K562 (cell line): ENCODE data around the gene PPM1D. TPM values are rescaled to one million over a fixed set of nuclear protein-coding genes. Genes with fewer than 3 reads are reported as not detected.

ENCODE experiments used
- ATF1 ChIP-seq, 2 experiments: fragments of 450-650 bp in 1 of 2; IDR thresholded peaks; 2 replicates each; pipeline ENCODE4 v1.6.1; 2016; ENCODE audit warnings: missing compliant biosample characterization in 1 of 2, missing genetic modification characterization in 1 of 2
- CREM ChIP-seq: IDR thresholded peaks from 2 replicates; pipeline ENCODE4 v1.6.1; 2014; ENCODE audit warnings: antibody characterized with exemption, low read depth
- FOXJ3 ChIP-seq: sonication (generic); formaldehyde crosslinking; IDR thresholded peaks from 2 replicates; pipeline ENCODE4 v1.4.0; 2020; ENCODE audit warnings: mild to moderate bottlenecking, missing genetic modification reagents
- HDAC8 ChIP-seq: fragments of 450-650 bp; IDR thresholded peaks from 2 replicates; pipeline ENCODE4 v1.6.1; 2016; ENCODE audit warnings: mild to moderate bottlenecking, missing genetic modification characterization, moderate library complexity, missing compliant biosample characterization
- KDM4B ChIP-seq, 2 experiments: fragments of 450-650 bp in 1 of 2; sonication (generic) in 1 of 2; IDR thresholded peaks; 2 replicates each; pipeline ENCODE4 v1.6.1; 2016 to 2017; ENCODE audit warnings: borderline replicate concordance in 2 of 2, antibody characterized with exemption in 1 of 2, low read depth in 1 of 2, mild to moderate bottlenecking in 1 of 2
- NR2C1 ChIP-seq, 2 experiments: fragments of 450-650 bp; IDR thresholded peaks; 2 replicates each; pipeline ENCODE4 v1.6.1; 2017; ENCODE audit warnings: mild to moderate bottlenecking in 2 of 2, antibody characterized with exemption in 1 of 2, inconsistent platforms in 1 of 2, missing compliant biosample characterization in 1 of 2, missing genetic modification characterization in 1 of 2
- NR4A1 ChIP-seq, 2 experiments: fragments of 250-450 bp in 1 of 2; fragments of 450-650 bp in 1 of 2; sonication (Bioruptor Pico) in 1 of 2; IDR thresholded peaks; 2 replicates each; pipeline versions ENCODE4 v1.4.0 to v1.6.1; 2016 to 2020; ENCODE audit warnings: mild to moderate bottlenecking in 2 of 2, missing compliant biosample characterization in 1 of 2, missing genetic modification characterization in 1 of 2, moderate library complexity in 1 of 2
- PHTF2 ChIP-seq: fragments of 250-450 bp; sonication (Bioruptor Pico); IDR thresholded peaks from 2 replicates; pipeline ENCODE4 v1.5.0; 2021; ENCODE audit warnings: mild to moderate bottlenecking
- POLR2G ChIP-seq: fragments of 200-400 bp; formaldehyde crosslinking; IDR thresholded peaks from 2 replicates; pipeline ENCODE4 v1.6.1; 2017; ENCODE audit warnings: low read depth, mild to moderate bottlenecking, antibody characterized with exemption, low read length, moderate library complexity
- ZBTB1 ChIP-seq: sonication (generic); formaldehyde crosslinking; IDR thresholded peaks from 2 replicates; pipeline ENCODE4 v1.8.1; 2023; ENCODE audit warnings: missing genetic modification reagents, low read depth, mild to moderate bottlenecking, borderline replicate concordance
- ZNF140 ChIP-seq: fragments of 250-450 bp; sonication (Bioruptor Pico); IDR thresholded peaks from 2 replicates; pipeline ENCODE4 v1.8.0; 2021; ENCODE audit warnings: moderate library complexity, mild to moderate bottlenecking, inconsistent platforms
- ZNF165 ChIP-seq: fragments of 250-450 bp; sonication (Bioruptor Pico); IDR thresholded peaks from 2 replicates; pipeline ENCODE4 v1.4.0; 2020; ENCODE audit warnings: borderline replicate concordance
- ZNF444 ChIP-seq: fragments of 250-450 bp; sonication (Bioruptor Pico); IDR thresholded peaks from 2 replicates; pipeline ENCODE4 v1.4.0; 2020; ENCODE audit warnings: mild to moderate bottlenecking, moderate library complexity
- ZNF589 ChIP-seq: fragments of 200-800 bp; sonication (Bioruptor generic); IDR thresholded peaks from 2 replicates; pipeline ENCODE4 v1.6.1; 2016; ENCODE audit warnings: low read depth, missing genetic modification characterization, missing compliant biosample characterization
- polyA plus RNA-seq, 8 experiments: library from polyadenylated mRNA; depleted of rRNA in 4 of 8; stranded (reverse) in 5 of 8; unstranded in 3 of 8; fragments of >200 nt; fragmentation: Nextera tagmentation in 2 of 8; fragmentation: Illumina TruSeq in 1 of 8; extraction: Ambion mirVana in 2 of 8; extraction: Trizol in 1 of 8; gene quantifications; 2 replicates each; pipeline versions ENCODE4 v1.2.1 to v1.2.3, GENCODE V29; 2011 to 2014; ENCODE audit warnings: inconsistent platforms in 1 of 8, missing spikeins in 1 of 8
- total RNA-seq, 7 experiments: library from RNA; depleted of rRNA in 6 of 7; stranded (reverse); fragments of >200 nt in 6 of 7; fragmentation: Illumina TruSeq in 2 of 7; extraction: Trizol in 2 of 7; gene quantifications; 2 replicates each; pipeline versions ENCODE4 v1.2.1 to v1.2.3, GENCODE V29; 2011 to 2021; ENCODE audit warnings: low replicate concordance in 1 of 7
- TF ChIP-seq, protein P1 (sequence below), 3 experiments: fragments of 200-800 bp in 1 of 3; fragments of 250-450 bp in 1 of 3; fragments of 450-650 bp in 1 of 3; sonication (Bioruptor Pico) in 1 of 3; sonication (Bioruptor generic) in 1 of 3; formaldehyde crosslinking in 1 of 3; IDR thresholded peaks; 2 replicates each; pipeline versions ENCODE4 v1.6.1 to v1.8.0; 2016 to 2022; ENCODE audit warnings: mild to moderate bottlenecking in 2 of 3, missing genetic modification characterization in 2 of 3, missing compliant biosample characterization in 1 of 3, moderate library complexity in 1 of 3
- TF ChIP-seq, protein P2 (sequence below): fragments of 450-650 bp; IDR thresholded peaks from 2 replicates; pipeline ENCODE4 v1.6.1; 2016; ENCODE audit warnings: antibody characterized with exemption
- TF ChIP-seq, protein P3 (sequence below): fragments of 450-650 bp; IDR thresholded peaks from 2 replicates; pipeline ENCODE4 v1.6.1; 2016
- TF ChIP-seq, protein P4 (sequence below), 2 experiments: fragments of 450-650 bp; IDR thresholded peaks; 2 replicates each; pipeline ENCODE4 v1.6.1; 2016

Gene PPM1D
- total and polyA plus RNA-seq, 9 of the 15 experiments (the other 6 are each of a cell fraction or from before 2014, with no cell fraction given), result 2.1 to 19.0 (median 7.8) TPM

DNA sequence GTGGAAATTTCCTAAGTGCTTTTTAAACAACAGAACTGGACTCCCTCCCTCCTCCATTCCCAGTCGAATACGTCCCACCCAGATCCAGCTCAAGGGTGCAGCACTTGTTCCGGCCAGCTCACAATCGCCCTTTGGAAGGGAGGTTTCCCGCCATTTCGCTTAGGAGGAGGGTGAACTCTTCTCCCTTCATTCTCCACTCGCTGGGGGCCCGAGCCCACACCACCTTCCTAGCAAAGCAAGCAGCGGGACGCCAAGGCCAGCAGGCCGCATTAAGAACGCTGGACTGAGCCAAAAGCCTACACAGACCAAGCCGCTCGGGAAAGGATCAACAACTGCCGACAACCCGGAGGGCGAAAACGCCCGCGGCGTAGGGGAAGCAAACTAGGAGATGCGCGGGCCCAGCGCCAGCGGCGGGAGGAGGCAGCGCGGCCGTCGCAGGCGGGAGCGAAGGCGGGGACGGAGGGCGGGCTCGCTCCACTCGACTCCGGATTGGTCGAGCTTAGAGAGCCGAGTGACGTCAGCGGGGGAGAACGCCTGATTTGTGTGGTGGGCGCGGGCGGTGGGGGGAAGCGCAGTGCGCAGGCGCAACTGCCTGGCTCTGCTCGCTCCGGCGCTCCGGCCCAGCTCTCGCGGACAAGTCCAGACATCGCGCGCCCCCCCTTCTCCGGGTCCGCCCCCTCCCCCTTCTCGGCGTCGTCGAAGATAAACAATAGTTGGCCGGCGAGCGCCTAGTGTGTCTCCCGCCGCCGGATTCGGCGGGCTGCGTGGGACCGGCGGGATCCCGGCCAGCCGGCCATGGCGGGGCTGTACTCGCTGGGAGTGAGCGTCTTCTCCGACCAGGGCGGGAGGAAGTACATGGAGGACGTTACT is at the start of gene PPM1D (continued):
- TF ChIP-seq ATF1 (CRISPR knock-in tag; IDR thresholded peaks at IDR 0.05) (peak; percentile 73), ATF1 (tag; IDR thresholded peaks at IDR 0.05) (peak; percentile 96), ZNF165 (CRISPR knock-in tag) (no peak), PHTF2 (no peak), FOXJ3 (CRISPR knock-in tag) (no peak), CREM (peak; percentile 95), KDM4B (IDR thresholded peaks at IDR 0.05; ENCODE audit: borderline replicate concordance in 2 of 2, low read depth in 1 of 2) (peak in 1 of 2 experiments; percentile 72; a peak in 1 of 4 replicates), NR4A1 (CRISPR knock-in tag; IDR thresholded peaks at IDR 0.05) (no peak), NR4A1 (tag; IDR thresholded peaks at IDR 0.05) (0 out of 2 replicates have a peak, but pooled peaks have one; percentile 24), ZNF589 (CRISPR knock-in tag) (peak; percentile 55; the same call in 1 of the 2 replicates), NR2C1 (IDR thresholded peaks at IDR 0.05) (no peak), NR2C1 (tag; IDR thresholded peaks at IDR 0.05) (0 out of 2 replicates have a peak, but pooled peaks have one; percentile 40), ZNF140 (CRISPR knock-in tag) (no peak), ZBTB1 (CRISPR knock-in tag) (0 out of 2 replicates have a peak, but pooled peaks have one; percentile 37), HDAC8 (tag) (no peak), ZNF444 (CRISPR knock-in tag) (peak; percentile 89), POLR2G (peak; percentile 99)
- TF ChIP-seq, protein P1, sequence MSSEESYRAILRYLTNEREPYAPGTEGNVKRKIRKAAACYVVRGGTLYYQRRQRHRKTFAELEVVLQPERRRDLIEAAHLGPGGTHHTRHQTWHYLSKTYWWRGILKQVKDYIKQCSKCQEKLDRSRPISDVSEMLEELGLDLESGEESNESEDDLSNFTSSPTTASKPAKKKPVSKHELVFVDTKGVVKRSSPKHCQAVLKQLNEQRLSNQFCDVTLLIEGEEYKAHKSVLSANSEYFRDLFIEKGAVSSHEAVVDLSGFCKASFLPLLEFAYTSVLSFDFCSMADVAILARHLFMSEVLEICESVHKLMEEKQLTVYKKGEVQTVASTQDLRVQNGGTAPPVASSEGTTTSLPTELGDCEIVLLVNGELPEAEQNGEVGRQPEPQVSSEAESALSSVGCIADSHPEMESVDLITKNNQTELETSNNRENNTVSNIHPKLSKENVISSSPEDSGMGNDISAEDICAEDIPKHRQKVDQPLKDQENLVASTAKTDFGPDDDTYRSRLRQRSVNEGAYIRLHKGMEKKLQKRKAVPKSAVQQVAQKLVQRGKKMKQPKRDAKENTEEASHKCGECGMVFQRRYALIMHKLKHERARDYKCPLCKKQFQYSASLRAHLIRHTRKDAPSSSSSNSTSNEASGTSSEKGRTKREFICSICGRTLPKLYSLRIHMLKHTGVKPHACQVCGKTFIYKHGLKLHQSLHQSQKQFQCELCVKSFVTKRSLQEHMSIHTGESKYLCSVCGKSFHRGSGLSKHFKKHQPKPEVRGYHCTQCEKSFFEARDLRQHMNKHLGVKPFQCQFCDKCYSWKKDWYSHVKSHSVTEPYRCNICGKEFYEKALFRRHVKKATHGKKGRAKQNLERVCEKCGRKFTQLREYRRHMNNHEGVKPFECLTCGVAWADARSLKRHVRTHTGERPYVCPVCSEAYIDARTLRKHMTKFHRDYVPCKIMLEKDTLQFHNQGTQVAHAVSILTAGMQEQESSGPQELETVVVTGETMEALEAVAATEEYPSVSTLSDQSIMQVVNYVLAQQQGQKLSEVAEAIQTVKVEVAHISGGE (CRISPR knock-in tag; IDR thresholded peaks at IDR 0.05), result peak in 2 of 3 experiments; percentile 45 to 94; a peak in 3 of 6 replicates
- TF ChIP-seq, protein P2, sequence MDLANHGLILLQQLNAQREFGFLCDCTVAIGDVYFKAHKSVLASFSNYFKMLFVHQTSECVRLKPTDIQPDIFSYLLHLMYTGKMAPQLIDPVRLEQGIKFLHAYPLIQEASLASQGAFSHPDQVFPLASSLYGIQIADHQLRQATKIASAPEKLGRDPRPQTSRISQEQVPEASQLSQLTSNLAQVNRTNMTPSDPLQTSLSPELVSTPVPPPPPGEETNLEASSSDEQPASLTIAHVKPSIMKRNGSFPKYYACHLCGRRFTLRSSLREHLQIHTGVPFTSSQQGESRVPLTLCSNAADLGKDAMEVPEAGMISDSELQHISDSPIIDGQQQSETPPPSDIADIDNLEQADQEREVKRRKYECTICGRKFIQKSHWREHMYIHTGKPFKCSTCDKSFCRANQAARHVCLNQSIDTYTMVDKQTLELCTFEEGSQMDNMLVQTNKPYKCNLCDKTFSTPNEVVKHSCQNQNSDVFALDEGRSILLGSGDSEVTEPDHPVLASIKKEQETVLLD, result peak; percentile 92
- TF ChIP-seq, protein P3, sequence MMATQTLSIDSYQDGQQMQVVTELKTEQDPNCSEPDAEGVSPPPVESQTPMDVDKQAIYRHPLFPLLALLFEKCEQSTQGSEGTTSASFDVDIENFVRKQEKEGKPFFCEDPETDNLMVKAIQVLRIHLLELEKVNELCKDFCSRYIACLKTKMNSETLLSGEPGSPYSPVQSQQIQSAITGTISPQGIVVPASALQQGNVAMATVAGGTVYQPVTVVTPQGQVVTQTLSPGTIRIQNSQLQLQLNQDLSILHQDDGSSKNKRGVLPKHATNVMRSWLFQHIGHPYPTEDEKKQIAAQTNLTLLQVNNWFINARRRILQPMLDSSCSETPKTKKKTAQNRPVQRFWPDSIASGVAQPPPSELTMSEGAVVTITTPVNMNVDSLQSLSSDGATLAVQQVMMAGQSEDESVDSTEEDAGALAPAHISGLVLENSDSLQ, result peak; percentile 85
- TF ChIP-seq, protein P4, sequence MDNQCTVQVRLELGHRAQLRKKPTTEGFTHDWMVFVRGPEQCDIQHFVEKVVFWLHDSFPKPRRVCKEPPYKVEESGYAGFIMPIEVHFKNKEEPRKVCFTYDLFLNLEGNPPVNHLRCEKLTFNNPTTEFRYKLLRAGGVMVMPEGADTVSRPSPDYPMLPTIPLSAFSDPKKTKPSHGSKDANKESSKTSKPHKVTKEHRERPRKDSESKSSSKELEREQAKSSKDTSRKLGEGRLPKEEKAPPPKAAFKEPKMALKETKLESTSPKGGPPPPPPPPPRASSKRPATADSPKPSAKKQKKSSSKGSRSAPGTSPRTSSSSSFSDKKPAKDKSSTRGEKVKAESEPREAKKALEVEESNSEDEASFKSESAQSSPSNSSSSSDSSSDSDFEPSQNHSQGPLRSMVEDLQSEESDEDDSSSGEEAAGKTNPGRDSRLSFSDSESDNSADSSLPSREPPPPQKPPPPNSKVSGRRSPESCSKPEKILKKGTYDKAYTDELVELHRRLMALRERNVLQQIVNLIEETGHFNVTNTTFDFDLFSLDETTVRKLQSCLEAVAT (IDR thresholded peaks at IDR 0.05), result peak; percentile 38 to 67; a peak in 1 of 4 replicates
